Activated naive CD4-positive, alpha-beta T cell treated with anti-CD3 and anti-CD28 coated beads for 36 hours (primary cell): ENCODE results near the gene SPRR3. TPM values are rescaled to one million over a fixed set of nuclear protein-coding genes. Genes with fewer than 3 reads are reported as not detected.

Experiments
- CTCF ChIA-PET: fragments of 350-600 bp; sonication (Branson Sonifier 250); formaldehyde crosslinking; loops from one replicate; lab custom pipeline; 2021; ENCODE audit warnings: antibody characterized with exemption; lab: Charles Lee
- DNase-seq: peaks from one replicate; pipeline ENCODE4 v3.0.0-alpha.2; 2020
- H3K27ac Mint-ChIP-seq: one replicate; pipeline ENCODE4 v1.8.0; 2021; ENCODE audit warnings: mild to moderate bottlenecking, mixed read lengths
- H3K27me3 Mint-ChIP-seq: one replicate; pipeline ENCODE4 v1.8.0; 2021; ENCODE audit warnings: low read depth, mixed read lengths
- H3K36me3 Mint-ChIP-seq: one replicate; pipeline ENCODE4 v1.8.0; 2021; ENCODE audit warnings: low read depth, mixed read lengths
- H3K4me1 Mint-ChIP-seq: one replicate; pipeline ENCODE4 v1.8.0; 2021; ENCODE audit warnings: low read depth, mixed read lengths
- H3K4me3 Mint-ChIP-seq: one replicate; pipeline ENCODE4 v1.8.0; 2021; ENCODE audit warnings: mild to moderate bottlenecking, moderate library complexity, mixed read lengths
- H3K9me3 Mint-ChIP-seq: one replicate; pipeline ENCODE4 v1.8.0; 2021; ENCODE audit warnings: mixed read lengths
- intact Hi-C: fragments of 100-400 bp; cut with micrococcal nuclease; formaldehyde crosslinking; loops from one replicate; pipeline ENCODE4 v1.15.1; 2023
- total RNA-seq, 2 experiments: library from RNA; stranded (reverse); gene quantifications; one replicate each; pipeline ENCODE4 v1.2.3, GENCODE V29; 2021

Gene SPRR3
- total RNA-seq, 2 experiments from 2014 or later = not detected

GRCh38 chr1:152968248-152968647 is 33.3 kb upstream of the SPRR3 start:
- Mint-ChIP-seq H3K4me1 (no peaks in the 10 kb centered on the region), H3K36me3 (no peaks in the 10 kb centered on the region), H3K4me3 (no peak overlapping the region), H3K27me3 (peaks cover 17% of the 10 kb centered on the region), H3K9me3 (no peaks in the 10 kb centered on the region), H3K27ac (no peak overlapping the region)
- intact Hi-C loops = no loop called here
- no peak for DNase-seq
- CTCF ChIA-PET = no interaction called here

- no peaks in the 10 kb centered on the region for H3K4me1 Mint-ChIP-seq
- intact Hi-C loops = no loop called here
- H3K27ac Mint-ChIP-seq = no peak overlapping the region
- no peak for DNase-seq
- H3K9me3 Mint-ChIP-seq = no peaks in the 10 kb centered on the region
- peaks cover 15% of the 10 kb centered on the region for H3K27me3 Mint-ChIP-seq
- no peaks in the 10 kb centered on the region for H3K36me3 Mint-ChIP-seq
- no peak overlapping the region for H3K4me3 Mint-ChIP-seq
- CTCF ChIA-PET = no interaction called here
Observed at GRCh38 chr1:152969036-152969435, 32.5 kb upstream of the SPRR3 start.

- DNase-seq = no peak
- intact Hi-C loops = no loop called here
- H3K27ac Mint-ChIP-seq = no peak within 1 kb of the TSS
- no peaks in the 10 kb centered on the region for H3K36me3 Mint-ChIP-seq
- peaks cover 10% of the 10 kb centered on the region for H3K27me3 Mint-ChIP-seq
- no peaks in the 10 kb centered on the region for H3K9me3 Mint-ChIP-seq
- no peak within 1 kb of the TSS for H3K4me3 Mint-ChIP-seq
- no peaks in the 10 kb centered on the region for H3K4me1 Mint-ChIP-seq
- CTCF ChIA-PET = no interaction called here
Observed at GRCh38 chr1:152970495-152970894, 31.1 kb upstream of the SPRR3 start, which contains the start of gene SPRR4. Gene SPRR4 (plus strand): TSS chr1:152970648. CDS start chr1:152971891, 1,243 bp downstream.

DNA sequence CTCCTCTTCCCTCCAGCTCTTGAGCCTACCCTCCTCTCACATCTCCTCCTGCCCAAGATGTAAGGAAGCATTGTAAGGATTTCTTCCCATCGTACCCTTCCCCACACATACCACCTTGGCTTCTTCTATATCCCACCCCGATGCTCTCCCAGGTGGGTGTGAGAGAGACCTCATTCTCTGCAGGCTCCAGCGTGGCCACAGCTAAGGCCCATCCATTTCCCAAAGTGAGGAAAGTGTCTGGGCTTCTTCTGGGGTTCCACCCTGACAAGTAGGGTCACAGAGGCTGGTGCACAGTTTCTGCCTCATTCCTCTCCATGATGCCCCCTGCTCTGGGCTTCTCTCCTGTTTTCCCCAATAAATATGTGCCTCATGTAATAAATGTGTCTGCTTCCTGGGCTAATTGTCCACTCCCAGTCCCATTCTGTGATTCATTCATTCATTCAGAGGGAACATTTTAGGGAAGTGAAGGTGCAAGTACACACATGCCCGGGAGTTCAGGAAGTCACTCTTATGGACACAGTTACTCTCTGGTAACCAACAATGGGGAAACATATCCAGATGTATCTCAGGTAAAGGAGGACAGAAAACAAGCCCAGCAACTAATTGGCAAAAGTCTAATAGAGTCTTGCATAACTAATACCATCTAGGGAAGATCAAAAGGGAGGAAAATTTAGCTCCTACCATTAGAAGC is 29.2 kb upstream of the SPRR3 start:
- Mint-ChIP-seq H3K4me1 (no peaks in the 10 kb centered on the region), H3K36me3 (no peaks in the 10 kb centered on the region), H3K9me3 (no peaks in the 10 kb centered on the region), H3K27ac (no peak overlapping the region), H3K4me3 (no peak overlapping the region), H3K27me3 (peaks cover 8% of the 10 kb centered on the region)
- CTCF ChIA-PET = interaction anchor here (0.9 kb wide), 1 partner anchor 27 kb away, joined by 3 read pairs; no protein-coding TSS in a partner anchor
- intact Hi-C loops = no loop called here
- DNase-seq = no peak

DNA sequence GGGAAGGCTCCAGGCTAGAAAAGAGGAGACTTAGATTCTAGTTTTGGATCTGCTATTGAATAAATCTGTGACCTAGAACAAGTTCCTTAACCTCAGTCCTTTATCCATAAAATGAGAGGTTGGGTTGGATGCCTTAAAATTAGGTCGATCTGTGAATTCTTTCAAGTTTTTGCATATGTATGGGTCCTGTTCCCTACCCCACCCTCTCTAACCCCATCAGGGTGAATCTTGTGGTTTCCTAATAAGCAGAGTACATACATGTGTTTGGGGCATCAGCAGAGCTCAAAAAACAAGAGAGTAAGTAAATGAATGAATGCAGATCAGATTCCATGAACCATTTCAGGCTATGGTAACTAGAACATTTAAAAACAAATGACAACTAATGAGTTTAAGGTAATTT is 24.9 kb upstream of the SPRR3 start:
- no peaks in the 10 kb centered on the region for H3K4me1 Mint-ChIP-seq
- H3K4me3 Mint-ChIP-seq = no peak overlapping the region
- H3K27me3 Mint-ChIP-seq = peaks cover 7% of the 10 kb centered on the region
- no peaks in the 10 kb centered on the region for H3K9me3 Mint-ChIP-seq
- no peaks in the 10 kb centered on the region for H3K36me3 Mint-ChIP-seq
- no peak overlapping the region for H3K27ac Mint-ChIP-seq
- no peak for DNase-seq
- CTCF ChIA-PET = no interaction called here
- intact Hi-C loops = no loop called here

DNA sequence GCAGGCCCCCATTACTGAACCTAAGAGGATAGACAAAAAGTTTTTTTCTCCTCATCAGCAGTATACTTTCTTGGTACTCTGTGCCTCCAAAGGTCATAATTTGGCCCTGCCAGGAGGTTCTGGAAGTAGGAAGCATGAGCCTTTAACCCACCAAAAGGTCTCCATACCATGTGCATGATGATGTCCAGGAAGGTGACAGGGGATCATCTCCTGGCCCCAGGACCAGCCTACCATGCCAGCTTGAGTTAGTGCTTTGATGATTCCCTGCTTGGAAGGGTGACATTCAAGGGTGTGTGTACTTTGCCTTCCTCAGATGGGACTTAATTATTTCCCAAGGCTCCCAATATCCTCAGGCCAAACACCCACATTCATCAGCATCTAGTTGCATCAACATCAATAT is 23.9 kb upstream of the SPRR3 start:
- no peak for DNase-seq
- Mint-ChIP-seq H3K9me3 (no peaks in the 10 kb centered on the region), H3K4me1 (no peaks in the 10 kb centered on the region), H3K27ac (no peak overlapping the region), H3K36me3 (no peaks in the 10 kb centered on the region), H3K4me3 (no peak overlapping the region), H3K27me3 (peaks cover 5% of the 10 kb centered on the region)
- intact Hi-C loops = no loop called here
- CTCF ChIA-PET = interaction anchor here (1.1 kb wide), 1 partner anchor 14 kb away, joined by 3 read pairs; no protein-coding TSS in a partner anchor

GRCh38 chr1:152980676-152981075 is 20.9 kb upstream of the SPRR3 start:
- no peaks in the 10 kb centered on the region for H3K4me1 Mint-ChIP-seq

DNA sequence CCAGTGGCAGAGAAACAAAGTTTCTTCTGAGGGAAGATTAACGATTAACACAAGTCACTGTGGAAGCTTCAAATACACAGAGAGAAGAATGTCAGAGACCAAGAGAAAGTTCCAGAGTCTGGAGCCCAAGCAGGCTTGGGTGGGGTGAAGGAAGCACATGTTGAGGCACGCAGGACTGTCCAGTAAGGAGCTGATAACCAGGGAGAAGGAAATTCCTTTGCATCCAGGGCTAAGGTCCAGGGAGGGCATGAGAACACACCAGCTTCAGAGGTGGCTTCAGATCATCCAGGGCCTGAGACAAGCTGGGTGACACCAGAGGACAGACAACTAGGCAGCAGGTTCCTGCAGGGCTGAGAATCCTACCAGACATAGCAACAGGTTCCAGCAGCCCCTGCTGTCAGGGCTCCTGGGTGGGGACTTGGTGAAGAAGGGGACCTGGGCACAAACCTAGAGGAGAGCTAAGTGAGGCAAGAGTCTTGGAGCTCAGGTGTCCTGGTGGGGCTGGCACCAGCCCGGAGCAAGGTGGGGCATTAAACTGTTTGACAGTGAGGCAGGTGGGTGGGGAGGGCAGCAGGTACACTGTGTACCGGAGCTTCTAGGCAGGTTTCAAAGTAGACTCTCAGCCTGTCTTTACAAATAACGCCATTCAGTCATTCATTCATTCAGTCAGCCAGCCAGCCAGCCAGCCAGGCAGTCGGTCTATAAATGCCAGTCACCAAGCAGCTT is 20.2 kb upstream of the SPRR3 start:
- Mint-ChIP-seq H3K36me3 (no peaks in the 10 kb centered on the region), H3K4me3 (no peak overlapping the region), H3K27me3 (peaks cover 8% of the 10 kb centered on the region), H3K4me1 (no peaks in the 10 kb centered on the region), H3K9me3 (no peaks in the 10 kb centered on the region), H3K27ac (no peak overlapping the region)
- intact Hi-C loops = no loop called here
- no peak for DNase-seq
- CTCF ChIA-PET = no interaction called here

More at GRCh38 chr1:152980676-152981075, 20.9 kb upstream of the SPRR3 start:
- no peaks in the 10 kb centered on the region for H3K36me3 Mint-ChIP-seq
- H3K27ac Mint-ChIP-seq = no peak overlapping the region
- CTCF ChIA-PET = no interaction called here
- intact Hi-C loops = no loop called here
- peaks cover 8% of the 10 kb centered on the region for H3K27me3 Mint-ChIP-seq
- no peak for DNase-seq
- H3K4me3 Mint-ChIP-seq = no peak overlapping the region
- no peaks in the 10 kb centered on the region for H3K9me3 Mint-ChIP-seq

DNA sequence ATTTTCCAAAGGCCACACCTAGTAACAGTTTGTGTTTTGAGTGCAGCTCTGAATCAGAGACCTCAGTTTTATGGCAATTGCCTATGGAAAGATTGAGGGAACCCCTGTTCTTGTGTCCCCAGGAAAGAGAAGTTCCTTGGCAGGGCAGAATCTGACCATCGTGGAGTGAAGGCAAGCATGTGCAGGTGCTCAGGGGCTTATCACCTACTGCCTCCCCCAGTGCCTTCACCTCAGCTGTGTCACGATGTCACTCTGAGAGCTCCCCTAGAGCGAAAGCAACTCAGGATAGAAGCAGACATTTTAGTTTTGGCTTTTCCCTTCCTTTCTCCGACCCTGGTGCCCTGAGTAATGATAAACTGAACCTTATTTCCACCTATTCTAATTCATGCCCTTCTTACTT is 19.5 kb upstream of the SPRR3 start:
- H3K4me3 Mint-ChIP-seq = no peak overlapping the region
- H3K36me3 Mint-ChIP-seq = no peaks in the 10 kb centered on the region
- intact Hi-C loops = no loop called here
- no peaks in the 10 kb centered on the region for H3K9me3 Mint-ChIP-seq
- DNase-seq = no peak
- peaks cover 10% of the 10 kb centered on the region for H3K27me3 Mint-ChIP-seq
- no peaks in the 10 kb centered on the region for H3K4me1 Mint-ChIP-seq
- H3K27ac Mint-ChIP-seq = no peak overlapping the region
- CTCF ChIA-PET = no interaction called here

GRCh38 chr1:152983234-152983633 is 18.3 kb upstream of the SPRR3 start:
- no peaks in the 10 kb centered on the region for H3K36me3 Mint-ChIP-seq
- no peaks in the 10 kb centered on the region for H3K9me3 Mint-ChIP-seq
- CTCF ChIA-PET = interaction anchor here (0.6 kb wide), 1 partner anchor 18 kb away, joined by 3 read pairs; no protein-coding TSS in a partner anchor
- H3K27me3 Mint-ChIP-seq = peaks cover 11% of the 10 kb centered on the region
- H3K4me1 Mint-ChIP-seq = no peaks in the 10 kb centered on the region
- no peak overlapping the region for H3K27ac Mint-ChIP-seq
- intact Hi-C loops = no loop called here
- DNase-seq = no peak
- H3K4me3 Mint-ChIP-seq = no peak overlapping the region

DNA sequence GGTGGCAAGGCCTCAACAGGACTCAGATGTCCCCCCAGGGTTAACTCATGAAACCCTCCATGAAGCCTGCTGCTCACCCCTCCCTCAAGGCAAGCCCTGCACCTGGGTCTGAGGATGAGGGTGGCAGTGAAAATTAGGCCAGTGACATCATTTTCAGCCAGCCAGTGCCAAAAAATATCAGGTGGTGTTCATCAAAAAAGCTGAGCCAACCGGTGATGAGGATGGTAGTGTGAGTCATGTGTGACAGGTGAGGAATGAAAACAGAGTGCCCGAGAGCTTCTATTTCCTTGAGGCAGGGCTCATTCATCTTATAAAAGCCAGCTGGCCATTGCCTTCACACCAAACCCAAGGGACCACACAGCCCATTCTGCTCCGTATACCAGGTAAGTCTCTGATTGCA is 17.8 kb upstream of the SPRR3 start, which contains the start of gene SPRR1A:
TSS of gene SPRR1A (plus strand) at position 339 of the 400 bp plus-strand sequence. CDS start 1,150 bp downstream, outside the sequence.
- CTCF ChIA-PET = interaction anchor here (0.6 kb wide), 1 partner anchor 18 kb away, joined by 3 read pairs; no protein-coding TSS in a partner anchor
- H3K27ac Mint-ChIP-seq = no peak within 1 kb of the TSS
- H3K4me1 Mint-ChIP-seq = no peaks in the 10 kb centered on the region
- no peak for DNase-seq
- H3K27me3 Mint-ChIP-seq = peaks cover 15% of the 10 kb centered on the region
- no peak within 1 kb of the TSS for H3K4me3 Mint-ChIP-seq
- no peaks in the 10 kb centered on the region for H3K9me3 Mint-ChIP-seq
- intact Hi-C loops = no loop called here
- no peaks in the 10 kb centered on the region for H3K36me3 Mint-ChIP-seq

DNA sequence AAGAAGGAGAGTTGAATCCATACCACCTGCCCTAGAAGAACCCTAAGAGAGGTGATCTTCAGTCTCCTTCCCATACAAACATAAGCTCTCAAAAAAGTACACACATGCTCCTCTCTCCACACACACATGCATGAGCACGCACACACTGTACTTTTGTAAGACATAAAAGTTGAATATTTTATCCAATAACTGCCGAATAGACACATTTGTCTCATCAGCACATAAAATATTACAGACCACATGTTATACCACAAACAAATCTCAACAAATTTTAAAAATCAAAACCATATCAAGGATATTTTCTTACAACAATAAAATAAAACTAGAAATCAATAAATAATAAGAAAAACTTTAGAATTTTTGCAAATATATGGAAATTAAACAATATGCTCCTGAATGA is 15.0 kb upstream of the SPRR3 start:
- no peak overlapping the region for H3K4me3 Mint-ChIP-seq
- H3K27me3 Mint-ChIP-seq = peaks cover 17% of the 10 kb centered on the region
- H3K4me1 Mint-ChIP-seq = no peaks in the 10 kb centered on the region
- no peak for DNase-seq
- no peak overlapping the region for H3K27ac Mint-ChIP-seq
- CTCF ChIA-PET = no interaction called here
- H3K36me3 Mint-ChIP-seq = no peaks in the 10 kb centered on the region
- intact Hi-C loops = no loop called here
- H3K9me3 Mint-ChIP-seq = no peaks in the 10 kb centered on the region
